Transverse colon (tissue), 4 donors: Measurements from ENCODE around the gene HTR3A. TPM values are rescaled to one million over a fixed set of nuclear protein-coding genes. Genes with fewer than 3 reads are reported as not detected.

Source experiments
- DNase-seq: peaks from one replicate; pipeline ENCODE4 v3.0.0-alpha.2; 2019
- H3K27ac ChIP-seq, 4 donors: fragments of 200-600 bp; sonication (generic); 2 replicates each; pipeline ENCODE4 v1.5.1; 2016 to 2018; ENCODE audit warnings: inconsistent platforms in 4 of 4
- H3K27me3 ChIP-seq: fragments of 200-600 bp; sonication (generic); 2 replicates; pipeline ENCODE4 v1.5.1; 2017; ENCODE audit warnings: inconsistent platforms
- H3K36me3 ChIP-seq, 4 donors: fragments of 200-600 bp; sonication (generic); 2 replicates each; pipeline ENCODE4 v1.5.1; 2017 to 2019; ENCODE audit warnings: inconsistent platforms in 4 of 4
- H3K4me1 ChIP-seq, 4 donors: fragments of 200-600 bp; sonication (generic); 2 replicates each; pipeline ENCODE4 v1.5.1; 2017 to 2020; ENCODE audit warnings: inconsistent platforms in 4 of 4
- H3K4me3 ChIP-seq, 4 donors: fragments of 200-600 bp; sonication (generic); 1 replicate in 1 of 4; 2 replicates in 3 of 4; pipeline versions ENCODE4 v1.5.1 to v1.6.1; 2017 to 2019; ENCODE audit warnings: inconsistent platforms in 4 of 4
- H3K9me3 ChIP-seq, 2 donors: fragments of 200-600 bp; sonication (generic); 2 replicates each; pipeline ENCODE4 v1.5.1; 2017 to 2019; ENCODE audit warnings: inconsistent platforms in 2 of 2
- EP300 ChIP-seq: sonication (generic); formaldehyde crosslinking; IDR thresholded peaks from one replicate; pipeline ENCODE4 v1.6.1; 2017; ENCODE audit warnings: antibody characterized with exemption, low read depth
- POLR2A ChIP-seq: fragments of 450-650 bp; IDR thresholded peaks from one replicate; pipeline ENCODE4 v1.6.1; 2016; ENCODE audit warnings: antibody characterized with exemption, mild to moderate bottlenecking, moderate library complexity
- POLR2AphosphoS5 ChIP-seq, 3 donors: sonication (generic); formaldehyde crosslinking; IDR thresholded peaks; one replicate each; pipeline ENCODE4 v1.6.1; 2016; ENCODE audit warnings: antibody characterized with exemption in 3 of 3
- WGBS, 2 donors: methylation state at CpG; one replicate each; pipeline ENCODE4 v1.1.5; 2018; ENCODE audit warnings: low coverage in 1 of 2; 5-methylcytosine and 5-hydroxymethylcytosine counted together
- in situ Hi-C, 4 donors: fragments of 200-750 bp; cut with MboI; loops; one replicate each; pipeline versions ENCODE4 v1.15.0 to v1.15.1; 2017; ENCODE audit warnings: low sequenced_read_pairs in 3 of 4, low pct_ligation_motif_present in 1 of 4, low pct_unique_long_range_greater_than_20kb in 1 of 4
- intact Hi-C: fragments of 100-400 bp; cut with DNase I; formaldehyde crosslinking; loops from one replicate; pipeline ENCODE4 v1.15.1; 2023; ENCODE audit warnings: low total_unique reads
- total RNA-seq, 4 donors: library from RNA; depleted of rRNA; stranded (reverse); fragments of >200 nt; gene quantifications; one replicate each; pipeline ENCODE4 v1.1.0, GENCODE V29; 2016
- TF ChIP-seq, protein P1 (sequence below), 5 experiments: fragments of 200-600 bp in 3 of 5; fragments of 450-650 bp in 2 of 5; sonication (generic) in 3 of 5; IDR thresholded peaks; 1 replicate in 2 of 5; 2 replicates in 3 of 5; pipeline ENCODE4 v1.5.1; 2016 to 2017; ENCODE audit warnings: antibody characterized with exemption in 5 of 5, inconsistent platforms in 3 of 5, mild to moderate bottlenecking in 2 of 5, moderate library complexity in 1 of 5

The HTR3A gene
- total RNA-seq, 4 donors from 2014 or later, result 0.41 to 0.95 TPM; not detected in 2

DNA sequence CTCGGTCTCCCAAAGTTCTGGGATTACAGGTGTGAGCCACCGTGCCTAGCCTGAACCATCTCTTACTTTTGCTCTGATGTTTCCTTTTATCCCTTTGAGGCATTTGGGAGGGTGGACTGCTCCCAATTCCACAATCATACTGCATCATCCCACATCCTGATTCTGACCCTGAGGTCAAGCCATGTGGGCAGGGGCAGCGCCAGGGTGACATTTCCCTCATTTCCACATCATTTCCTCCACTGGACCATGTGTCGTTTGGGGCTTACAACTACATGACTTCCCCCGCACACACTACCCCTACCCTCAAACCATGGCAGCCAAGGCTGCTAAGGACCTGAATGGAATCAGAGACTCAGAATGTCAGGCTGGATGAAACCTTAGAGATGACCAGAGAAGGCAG, 58.2 kb downstream of the HTR3A start:
- no peak overlapping the region for H3K27ac ChIP-seq
- peaks cover 0 to 13% (median 12%) of the 10 kb centered on the region in 4 donors for H3K4me1 ChIP-seq
- TF ChIP-seq POLR2AphosphoS5 (IDR thresholded peaks at IDR 0.05) (no peak), POLR2A (no peak), EP300 (no peak)
- TF ChIP-seq, protein P1, sequence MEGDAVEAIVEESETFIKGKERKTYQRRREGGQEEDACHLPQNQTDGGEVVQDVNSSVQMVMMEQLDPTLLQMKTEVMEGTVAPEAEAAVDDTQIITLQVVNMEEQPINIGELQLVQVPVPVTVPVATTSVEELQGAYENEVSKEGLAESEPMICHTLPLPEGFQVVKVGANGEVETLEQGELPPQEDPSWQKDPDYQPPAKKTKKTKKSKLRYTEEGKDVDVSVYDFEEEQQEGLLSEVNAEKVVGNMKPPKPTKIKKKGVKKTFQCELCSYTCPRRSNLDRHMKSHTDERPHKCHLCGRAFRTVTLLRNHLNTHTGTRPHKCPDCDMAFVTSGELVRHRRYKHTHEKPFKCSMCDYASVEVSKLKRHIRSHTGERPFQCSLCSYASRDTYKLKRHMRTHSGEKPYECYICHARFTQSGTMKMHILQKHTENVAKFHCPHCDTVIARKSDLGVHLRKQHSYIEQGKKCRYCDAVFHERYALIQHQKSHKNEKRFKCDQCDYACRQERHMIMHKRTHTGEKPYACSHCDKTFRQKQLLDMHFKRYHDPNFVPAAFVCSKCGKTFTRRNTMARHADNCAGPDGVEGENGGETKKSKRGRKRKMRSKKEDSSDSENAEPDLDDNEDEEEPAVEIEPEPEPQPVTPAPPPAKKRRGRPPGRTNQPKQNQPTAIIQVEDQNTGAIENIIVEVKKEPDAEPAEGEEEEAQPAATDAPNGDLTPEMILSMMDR (IDR thresholded peaks at IDR 0.05), result no peak
- DNase-seq, result no peak
- in situ Hi-C loops, result loop anchor here (10.0 to 25.0 kb wide), 4 partner anchors 152 to 232 kb away; no protein-coding TSS in a partner anchor
- H3K4me3 ChIP-seq, result no peak overlapping the region
- H3K9me3 ChIP-seq, result no peaks in the 10 kb centered on the region
- intact Hi-C loops, result no loop called here
- no peaks in the 10 kb centered on the region for H3K36me3 ChIP-seq
- peaks cover 11% of the 10 kb centered on the region for H3K27me3 ChIP-seq
- WGBS, 2 donors, result 91% methylated on average over 5 of the region's 5 CpGs; no CpG with 5 or more reads in 1 of the 2 donors

DNA sequence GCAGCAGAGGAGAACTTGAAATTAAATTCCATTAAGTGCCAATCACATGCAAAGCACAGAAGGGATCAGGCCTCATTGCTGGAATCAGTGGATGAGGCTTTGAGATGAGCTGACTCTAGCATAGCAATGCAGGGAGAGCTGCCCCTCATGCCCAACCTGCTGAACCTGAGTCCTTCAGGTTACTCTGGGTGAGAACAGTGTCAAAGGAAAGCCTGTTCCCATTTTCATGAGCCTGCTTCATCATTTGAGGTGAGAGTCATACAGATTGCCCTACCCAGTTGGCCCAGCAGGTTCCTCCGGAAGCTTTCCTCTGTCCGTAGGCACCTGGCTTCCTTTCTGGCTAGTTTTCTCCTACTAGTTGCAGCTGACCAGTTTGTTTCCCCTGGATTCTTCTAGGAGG, 58.7 kb downstream of the HTR3A start:
- Histone ChIP-seq H3K27ac (no peak overlapping the region), H3K9me3 (no peaks in the 10 kb centered on the region), H3K36me3 (no peaks in the 10 kb centered on the region), H3K4me3 (no peak overlapping the region), H3K4me1 (peaks cover 0 to 13% (median 12%) of the 10 kb centered on the region in 4 donors), H3K27me3 (peaks cover 8% of the 10 kb centered on the region)
- in situ Hi-C loops, result loop anchor here (10.0 to 25.0 kb wide), 4 partner anchors 151 to 231 kb away; no protein-coding TSS in a partner anchor
- intact Hi-C loops, result no loop called here
- TF ChIP-seq POLR2A (no peak), POLR2AphosphoS5 (IDR thresholded peaks at IDR 0.05) (no peak), EP300 (no peak)
- TF ChIP-seq, protein P1 (IDR thresholded peaks at IDR 0.05), result no peak
- WGBS, 2 donors, result 82 to 100% methylated on average over 2 of the region's 2 CpGs
- no peak for DNase-seq

DNA sequence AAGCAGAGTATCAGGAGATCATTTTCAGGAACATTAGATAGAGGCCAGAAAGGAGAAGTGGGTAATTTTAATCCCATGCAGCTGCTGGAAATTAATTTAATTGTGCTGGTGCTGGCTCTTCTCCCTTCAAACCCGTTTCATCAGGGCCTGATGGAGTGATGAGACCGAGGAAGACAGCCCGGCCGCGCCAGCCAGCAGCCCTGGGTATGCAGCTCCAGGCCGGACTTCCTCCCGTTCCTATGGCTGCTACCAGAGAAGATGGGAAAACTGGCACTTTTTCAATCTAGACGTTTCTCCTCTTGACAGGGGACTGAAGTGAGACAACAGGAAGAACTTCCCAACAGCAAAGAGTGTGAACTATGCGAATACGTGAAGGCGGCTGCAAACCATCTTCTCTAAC, 60.0 kb downstream of the HTR3A start:
- Histone ChIP-seq H3K36me3 (no peaks in the 10 kb centered on the region), H3K4me1 (peaks cover 1 to 17% (median 15%) of the 10 kb centered on the region in 4 donors), H3K4me3 (no peak overlapping the region), H3K9me3 (no peaks in the 10 kb centered on the region), H3K27me3 (peaks cover 3% of the 10 kb centered on the region), H3K27ac (no peak overlapping the region)
- in situ Hi-C loops (loop anchor here (5.0 to 25.0 kb wide), 5 partner anchors 150 to 230 kb away; no protein-coding TSS in a partner anchor), intact Hi-C loops (loop anchor here (5.0 kb wide), 1 partner anchor 227 kb away; no protein-coding TSS in a partner anchor)
- TF ChIP-seq POLR2AphosphoS5 (IDR thresholded peaks at IDR 0.05) (no peak), EP300 (no peak)
- TF ChIP-seq, protein P1 (IDR thresholded peaks at IDR 0.05), result no peak
- WGBS, 2 donors, result 80 to 88% methylated on average over 3 to 11 of the region's 11 CpGs
- DNase-seq, result no peak

DNA sequence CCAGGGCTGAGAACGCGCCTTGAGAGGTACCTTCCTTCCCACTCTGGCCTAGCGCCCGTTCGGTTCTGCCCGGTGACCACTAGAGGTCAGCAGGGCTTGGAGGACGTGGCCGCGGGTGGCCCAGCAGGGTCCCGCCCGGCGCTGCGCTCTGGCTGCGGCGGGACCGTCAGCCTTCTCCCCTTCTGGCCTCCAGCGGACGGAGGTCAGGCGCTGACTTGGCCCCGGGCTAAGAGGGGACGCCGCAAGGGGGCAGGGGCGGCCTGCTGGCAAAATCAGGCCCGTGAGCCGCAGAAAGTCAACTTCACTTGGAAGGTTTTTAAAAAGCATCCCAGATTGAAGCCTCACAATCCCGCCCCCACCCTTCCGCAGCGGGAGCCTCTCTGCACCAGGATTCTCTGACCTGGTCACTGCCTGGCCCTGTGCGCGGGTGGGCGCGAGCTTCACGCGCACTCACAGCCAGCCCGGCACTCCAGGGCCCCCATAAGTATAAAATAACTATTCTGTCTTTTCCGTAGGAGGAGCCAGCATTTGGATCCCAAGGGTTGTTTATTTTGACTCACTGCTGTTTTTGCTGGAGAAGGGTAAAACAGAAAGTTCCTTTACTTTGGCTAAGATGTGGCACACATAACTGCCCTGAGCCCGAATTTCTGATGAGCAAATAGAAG, 61.4 kb downstream of the HTR3A start:
- intact Hi-C loops, result loop anchor here (5.0 kb wide), 1 partner anchor 226 kb away; no protein-coding TSS in a partner anchor
- DNase-seq, result peak; percentile 88
- in situ Hi-C loops, result loop anchor here (5.0 to 25.0 kb wide), 5 partner anchors 149 to 229 kb away; no protein-coding TSS in a partner anchor
- H3K27me3 ChIP-seq, result no peaks in the 10 kb centered on the region
- H3K27ac ChIP-seq, result peak overlapping the region; percentile 56 to 75 (median 62)
- H3K9me3 ChIP-seq, result no peaks in the 10 kb centered on the region
- H3K36me3 ChIP-seq, result no peaks in the 10 kb centered on the region
- WGBS, 2 donors, result 3 to 26% methylated on average over 7 to 19 of the region's 37 CpGs
- peak overlapping the region in 3 of 4 donors; percentile 21 to 38 (median 29) for H3K4me3 ChIP-seq
- TF ChIP-seq, protein P1 (IDR thresholded peaks at IDR 0.05), result peak; percentile 85 to 93 (median 88)
- TF ChIP-seq POLR2AphosphoS5 (IDR thresholded peaks at IDR 0.05) (peak in 2 of 3 donors; percentile 57 to 60), EP300 (no peak), POLR2A (no peak)
- peaks cover 11 to 29% (median 25%) of the 10 kb centered on the region in 4 donors for H3K4me1 ChIP-seq
